ENCODE data around the gene SLC35C1.
A peak's percentile ranks its signal among the peaks of the same experiment; 100 is the strongest.
"Not testable (repeated sequence)": the region's sequence is repeated elsewhere in the genome, so short reads cannot be mapped to it uniquely, and the experiment has no call there.

The SLC35C1 gene

GRCh38 chr11:45818961-45819605, 14.1 kb downstream of the SLC35C1 start:
- peak in 1 of 2 donors; percentile 32 for DNase-seq
- TF ChIP-seq CTCF (IDR thresholded peaks at IDR 0.05): no peak
- intact Hi-C loops (cut with DNase I; ENCODE audit: low total_unique reads): no loop called here
- Histone ChIP-seq H3K4me3 (no peak overlapping the region), H3K27me3 (no peaks in the 10 kb centered on the region), H3K27ac (no peak overlapping the region), H3K9me3 (no peaks in the 10 kb centered on the region), H3K36me3 (no peaks in the 10 kb centered on the region), H3K4me1 (no peaks in the 10 kb centered on the region)

- Histone ChIP-seq H3K27me3 (no peaks in the 10 kb centered on the region), H3K36me3 (no peaks in the 10 kb centered on the region), H3K4me1 (no peaks in the 10 kb centered on the region), H3K27ac (no peak overlapping the region), H3K9me3 (no peaks in the 10 kb centered on the region), H3K4me3 (no peak overlapping the region)
- no peak for DNase-seq
- intact Hi-C loops (cut with DNase I; ENCODE audit: low total_unique reads): no loop called here
- no peak for TF ChIP-seq CTCF (IDR thresholded peaks at IDR 0.05)
These were observed 15.4 kb downstream of the SLC35C1 start for GRCh38 chr11:45820211-45820857.

- H3K27ac ChIP-seq; H3K4me1 ChIP-seq; H3K9me3 ChIP-seq; H3K36me3 ChIP-seq; H3K4me3 ChIP-seq; intact Hi-C loops (cut with DNase I; ENCODE audit: low total_unique reads): not testable (repeated sequence)
- DNase-seq: peak in 1 of 2 donors; percentile 54
- H3K27me3 ChIP-seq: peaks cover 0 to 18% of the 10 kb centered on the region in 2 donors
These were observed 21.5 kb downstream of the SLC35C1 start for GRCh38 chr11:45826492-45826891.

GRCh38 chr11:45827123-45827522, 22.2 kb downstream of the SLC35C1 start:
- TF ChIP-seq CTCF (IDR thresholded peaks at IDR 0.05): no peak

GRCh38 chr11:45828996-45829395, 24.0 kb downstream of the SLC35C1 start:
- no peak overlapping the region for H3K4me3 ChIP-seq
- intact Hi-C loops (cut with DNase I; ENCODE audit: low total_unique reads): no loop called here

More at GRCh38 chr11:45827123-45827522, 22.2 kb downstream of the SLC35C1 start:
- H3K27me3 ChIP-seq: peaks cover 0 to 18% of the 10 kb centered on the region in 2 donors
- no peak for DNase-seq
- H3K36me3 ChIP-seq: no peaks in the 10 kb centered on the region
- intact Hi-C loops (cut with DNase I; ENCODE audit: low total_unique reads): no loop called here
- no peaks in the 10 kb centered on the region for H3K4me1 ChIP-seq
- H3K9me3 ChIP-seq: peaks cover 0 to 3% (median 0%) of the 10 kb centered on the region in 3 donors
- H3K4me3 ChIP-seq: no peak overlapping the region
- no peak overlapping the region for H3K27ac ChIP-seq

More at GRCh38 chr11:45828996-45829395, 24.0 kb downstream of the SLC35C1 start:
- Histone ChIP-seq H3K36me3 (no peaks in the 10 kb centered on the region), H3K9me3 (peaks cover 0 to 3% (median 0%) of the 10 kb centered on the region in 3 donors), H3K27me3 (peaks cover 0 to 22% of the 10 kb centered on the region in 2 donors), H3K27ac (no peak overlapping the region), H3K4me1 (no peaks in the 10 kb centered on the region)
- no peak for DNase-seq
- no peak for TF ChIP-seq CTCF (IDR thresholded peaks at IDR 0.05)

All from tibial artery (tissue), 4 donors.